CD4-positive, alpha-beta T cell (primary cell): ENCODE data around the gene PRDM1. TPM values are rescaled to one million over a fixed set of nuclear protein-coding genes. Genes with fewer than 3 reads are reported as not detected.

Experiments used
- ATAC-seq: fragments of 200-7000 bp; cut with Tn5 transposase; one replicate; pipeline ENCODE4 v1.10.0; 2022; ENCODE audit warnings: mild to moderate bottlenecking; ENCODE audit not compliant: poor library complexity
- CTCF ChIA-PET: fragments of 350-600 bp; sonication (Branson Sonifier 250); formaldehyde crosslinking; loops from one replicate; lab custom pipeline; 2021; ENCODE audit warnings: antibody characterized with exemption, inconsistent platforms; lab: Charles Lee
- POLR2A ChIA-PET: fragments of 350-600 bp; sonication (Branson Sonifier 250); formaldehyde crosslinking; loops from one replicate; lab custom pipeline; 2021; ENCODE audit warnings: antibody characterized with exemption, inconsistent platforms; lab: Charles Lee
- DNase-seq, 14 experiments: peaks; one replicate each; pipeline ENCODE4 v3.0.0-alpha.2; 2013 to 2020; ENCODE audit warnings: mixed read lengths in 2 of 14
- H3K27ac ChIP-seq, 2 donors: one replicate each; pipeline versions ENCODE4 v1.5.1 to v1.7.0; 2013; ENCODE audit warnings: low read length in 2 of 2, low read depth in 1 of 2, mild to moderate bottlenecking in 1 of 2
- H3K27me3 ChIP-seq, 2 experiments: 1 replicate in 1 of 2; 2 replicates in 1 of 2; pipeline versions ENCODE4 v1.6.1 to v1.7.0; 2013; ENCODE audit warnings: low read length in 2 of 2, control low read depth in 1 of 2, mild to moderate bottlenecking in 1 of 2, moderate library complexity in 1 of 2; ENCODE audit not compliant: insufficient read depth in 2 of 2, control insufficient read depth in 1 of 2
- H3K36me3 ChIP-seq: one replicate; pipeline ENCODE4 v1.6.1; 2013; ENCODE audit warnings: low read length, control low read depth; ENCODE audit not compliant: insufficient read depth
- H3K4me1 ChIP-seq: one replicate; pipeline ENCODE4 v1.6.1; 2013; ENCODE audit warnings: low read length, control low read depth; ENCODE audit not compliant: insufficient read depth
- H3K4me3 ChIP-seq: one replicate; pipeline ENCODE4 v1.5.1; 2013; ENCODE audit warnings: mild to moderate bottlenecking, low read length, moderate library complexity
- H3K9me3 ChIP-seq, 2 experiments: 1 replicate in 1 of 2; 2 replicates in 1 of 2; pipeline versions ENCODE4 v1.6.1 to v1.7.0; 2013; ENCODE audit warnings: low read length in 2 of 2, mild to moderate bottlenecking in 2 of 2, control low read depth in 1 of 2, moderate library complexity in 1 of 2; ENCODE audit not compliant: control insufficient read depth in 1 of 2, insufficient read depth in 1 of 2
- H3K27ac Mint-ChIP-seq: one replicate; pipeline ENCODE4 v1.8.0; 2020; ENCODE audit warnings: mixed read lengths
- H3K27me3 Mint-ChIP-seq: one replicate; pipeline ENCODE4 v1.8.0; 2021; ENCODE audit warnings: mixed read lengths
- H3K36me3 Mint-ChIP-seq: one replicate; pipeline ENCODE4 v1.8.0; 2021; ENCODE audit warnings: low read depth, mixed read lengths
- H3K4me1 Mint-ChIP-seq: one replicate; pipeline ENCODE4 v1.8.0; 2021; ENCODE audit warnings: low read depth, mixed read lengths
- H3K4me3 Mint-ChIP-seq: one replicate; pipeline ENCODE4 v1.8.0; 2020; ENCODE audit warnings: mild to moderate bottlenecking, mixed read lengths
- H3K9me3 Mint-ChIP-seq: one replicate; pipeline ENCODE4 v1.8.0; 2020; ENCODE audit warnings: mixed read lengths
- intact Hi-C, 2 experiments: fragments of 100-400 bp; cut with DNase I in 1 of 2; cut with micrococcal nuclease in 1 of 2; formaldehyde crosslinking; loops; one replicate each; pipeline versions ENCODE4 v1.15.1 to v1.9.0; 2023 to 2025; cut with DNase I, micrococcal nuclease
- total RNA-seq, 174 experiments: library from RNA in 2 of 174; stranded (reverse) in 2 of 174; gene quantifications; one replicate each; pipeline ENCODE4 v1.2.3 and lab custom pipeline; 2021 to 2026
- TF ChIP-seq, protein P1 (sequence below): fragments of 200-600 bp; IDR thresholded peaks from one replicate; pipeline ENCODE4 v1.8.0; 2022; ENCODE audit warnings: antibody characterized with exemption, mild to moderate bottlenecking

PRDM1 gene
- total RNA-seq, 2 experiments from 2014 or later = 69.9 to 83.4 TPM

DNA sequence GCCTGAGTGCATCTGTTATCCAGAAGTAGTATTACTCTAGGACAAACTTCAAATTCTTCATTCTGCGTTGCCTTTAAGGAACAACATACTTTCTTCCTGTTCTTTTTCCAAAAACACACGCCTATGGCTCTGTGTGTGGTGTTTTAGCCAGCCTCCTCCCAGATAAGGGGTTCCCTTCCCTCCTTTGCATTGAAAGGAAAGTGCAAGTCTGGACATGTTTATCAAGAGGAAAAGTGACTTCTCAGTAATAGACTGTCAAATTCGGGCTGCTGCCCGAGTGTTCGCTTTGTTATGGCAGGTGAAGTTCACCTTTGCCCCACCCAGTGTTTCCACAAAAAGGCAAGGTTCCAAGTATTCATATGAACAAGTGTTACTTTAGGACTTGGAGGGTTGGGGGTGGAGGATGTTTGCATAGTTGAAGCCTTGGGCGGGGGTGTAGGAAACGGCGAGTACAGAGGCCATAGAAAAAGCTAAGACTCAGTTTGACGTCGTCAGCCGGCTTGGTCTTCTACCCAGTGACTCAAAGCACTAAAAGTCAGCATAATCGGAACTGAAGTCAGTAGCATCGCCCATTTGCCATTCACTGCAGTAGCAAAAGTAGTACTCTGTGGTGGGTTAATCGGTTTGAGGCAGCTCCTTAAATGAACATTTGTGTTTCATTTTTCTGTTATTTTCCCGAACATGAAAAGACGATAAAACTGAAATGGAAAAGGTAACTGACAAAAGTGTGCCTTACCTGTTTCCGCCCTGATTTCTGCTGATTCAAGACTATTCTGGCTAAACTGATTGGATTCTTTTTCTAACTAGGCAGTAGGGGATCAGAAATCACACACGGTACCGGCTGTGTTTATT is 12.5 kb downstream of the PRDM1 start:
- intact Hi-C loops = loop anchor here in 1 of 2 experiments (1.0 to 10.0 kb wide), 8 partner anchors 12 to 614 kb away; partner anchors contain the start of gene PRDM1
- TF ChIP-seq, protein P1, sequence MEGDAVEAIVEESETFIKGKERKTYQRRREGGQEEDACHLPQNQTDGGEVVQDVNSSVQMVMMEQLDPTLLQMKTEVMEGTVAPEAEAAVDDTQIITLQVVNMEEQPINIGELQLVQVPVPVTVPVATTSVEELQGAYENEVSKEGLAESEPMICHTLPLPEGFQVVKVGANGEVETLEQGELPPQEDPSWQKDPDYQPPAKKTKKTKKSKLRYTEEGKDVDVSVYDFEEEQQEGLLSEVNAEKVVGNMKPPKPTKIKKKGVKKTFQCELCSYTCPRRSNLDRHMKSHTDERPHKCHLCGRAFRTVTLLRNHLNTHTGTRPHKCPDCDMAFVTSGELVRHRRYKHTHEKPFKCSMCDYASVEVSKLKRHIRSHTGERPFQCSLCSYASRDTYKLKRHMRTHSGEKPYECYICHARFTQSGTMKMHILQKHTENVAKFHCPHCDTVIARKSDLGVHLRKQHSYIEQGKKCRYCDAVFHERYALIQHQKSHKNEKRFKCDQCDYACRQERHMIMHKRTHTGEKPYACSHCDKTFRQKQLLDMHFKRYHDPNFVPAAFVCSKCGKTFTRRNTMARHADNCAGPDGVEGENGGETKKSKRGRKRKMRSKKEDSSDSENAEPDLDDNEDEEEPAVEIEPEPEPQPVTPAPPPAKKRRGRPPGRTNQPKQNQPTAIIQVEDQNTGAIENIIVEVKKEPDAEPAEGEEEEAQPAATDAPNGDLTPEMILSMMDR = no peak
- ChIA-PET POLR2A (interaction anchor here (0.6 to 5.2 kb wide), 29 partner anchors 8 to 317 kb away, joined by 3 to 92 read pairs (median 7); partner anchors contain the start of genes ATG5 and PRDM1), CTCF (interaction anchor here (1.2 to 1.3 kb wide), 3 partner anchors 8 to 95 kb away, joined by 3 to 7 read pairs (median 4); partner anchors contain the start of gene PRDM1)
- H3K4me1 ChIP-seq = peaks cover 36% of the 10 kb centered on the region
- H3K4me3 Mint-ChIP-seq = peak overlapping the region; percentile 90
- no peaks in the 10 kb centered on the region for H3K27me3 Mint-ChIP-seq
- H3K9me3 Mint-ChIP-seq = no peaks in the 10 kb centered on the region
- H3K36me3 Mint-ChIP-seq = peaks cover 40% of the 10 kb centered on the region
- H3K27ac ChIP-seq = peak overlapping the region; percentile 53 to 70
- ATAC-seq (peak; percentile 74), DNase-seq (peak; percentile 40 to 93 (median 69))
- H3K36me3 ChIP-seq = peaks cover 7% of the 10 kb centered on the region
- H3K27me3 ChIP-seq = no peaks in the 10 kb centered on the region
- peak overlapping the region; percentile 95 for H3K27ac Mint-ChIP-seq
- H3K9me3 ChIP-seq = no peaks in the 10 kb centered on the region
- peaks cover 88% of the 10 kb centered on the region for H3K4me1 Mint-ChIP-seq
- H3K4me3 ChIP-seq = peak overlapping the region; percentile 72

- peaks cover 45% of the 10 kb centered on the region for H3K36me3 Mint-ChIP-seq
- peaks cover 7% of the 10 kb centered on the region for H3K36me3 ChIP-seq
- ATAC-seq = no peak
- H3K4me3 Mint-ChIP-seq = peak overlapping the region; percentile 90
- H3K9me3 Mint-ChIP-seq = no peaks in the 10 kb centered on the region
- H3K4me1 Mint-ChIP-seq = peaks cover 88% of the 10 kb centered on the region
- H3K27me3 ChIP-seq = no peaks in the 10 kb centered on the region
- H3K27ac Mint-ChIP-seq = peak overlapping the region; percentile 95
- no peaks in the 10 kb centered on the region for H3K9me3 ChIP-seq
- no peaks in the 10 kb centered on the region for H3K27me3 Mint-ChIP-seq
- H3K4me3 ChIP-seq = peak overlapping the region; percentile 72
- H3K27ac ChIP-seq = peak overlapping the region; percentile 53 to 70
- intact Hi-C loops = loop anchor here in 1 of 2 experiments (2.0 to 10.0 kb wide), 4 partner anchors 124 to 614 kb away; no protein-coding TSS in a partner anchor
- TF ChIP-seq, protein P1 = no peak
- CTCF ChIA-PET = interaction anchor here (1.2 to 1.3 kb wide), 2 partner anchors 9 to 94 kb away, joined by 3 to 7 read pairs; no protein-coding TSS in a partner anchor
- peaks cover 41% of the 10 kb centered on the region for H3K4me1 ChIP-seq
- POLR2A ChIA-PET = interaction anchor here (0.6 to 5.2 kb wide), 17 partner anchors 8 to 318 kb away, joined by 3 to 92 read pairs (median 9); partner anchors contain the start of gene PRDM1
- no peak for DNase-seq
These were observed 13.1 kb downstream of the PRDM1 start for GRCh38 chr6:106099235-106099537.

GRCh38 chr6:106100755-106101154 is 14.6 kb downstream of the PRDM1 start:
- Histone ChIP-seq H3K27me3 (no peaks in the 10 kb centered on the region), H3K4me3 (peak overlapping the region; percentile 72), H3K27ac (peak overlapping the region in 1 of 2 donors; percentile 14), H3K9me3 (no peaks in the 10 kb centered on the region), H3K4me1 (peaks cover 48% of the 10 kb centered on the region), H3K36me3 (peaks cover 22% of the 10 kb centered on the region)
- TF ChIP-seq, protein P1 = no peak
- H3K36me3 Mint-ChIP-seq = peaks cover 52% of the 10 kb centered on the region
- peak overlapping the region; percentile 95 for H3K27ac Mint-ChIP-seq
- ATAC-seq (no peak), DNase-seq (no peak)
- ChIA-PET CTCF (no interaction called here), POLR2A (interaction anchor here (5.2 kb wide), 1 partner anchor 14 kb away, joined by 92 read pairs; no protein-coding TSS in a partner anchor)
- intact Hi-C loops = loop anchor here in 1 of 2 experiments (10.0 kb wide), 1 partner anchor 414 kb away; no protein-coding TSS in a partner anchor
- H3K9me3 Mint-ChIP-seq = no peaks in the 10 kb centered on the region
- no peaks in the 10 kb centered on the region for H3K27me3 Mint-ChIP-seq
- peaks cover 80% of the 10 kb centered on the region for H3K4me1 Mint-ChIP-seq
- H3K4me3 Mint-ChIP-seq = peak overlapping the region; percentile 90
